GM19328 (cell line): ENCODE measurements around the gene COMMD10.
"Not testable (repeated sequence)": the region's sequence is repeated elsewhere in the genome, so short reads cannot be mapped to it uniquely, and the experiment has no call there.

Experiments used
- ATAC-seq: cut with Tn5 transposase; IDR thresholded peaks from one replicate; pipeline ENCODE4 v1.9.1; 2021; ENCODE audit warnings: mild to moderate bottlenecking, moderate library complexity; ENCODE audit not compliant: unreplicated experiment

COMMD10 gene

GRCh38 chr5:116084871-116085715, at the start of gene COMMD10:
COMMD10 (plus strand) TSS chr5:116085025.
- peak; percentile 84 for ATAC-seq

- no peak for ATAC-seq
Observed at GRCh38 chr5:116035123-116035522, 49.7 kb upstream of the COMMD10 start.

GRCh38 chr5:116037236-116037822, 47.5 kb upstream of the COMMD10 start:
- no peak for ATAC-seq

DNA sequence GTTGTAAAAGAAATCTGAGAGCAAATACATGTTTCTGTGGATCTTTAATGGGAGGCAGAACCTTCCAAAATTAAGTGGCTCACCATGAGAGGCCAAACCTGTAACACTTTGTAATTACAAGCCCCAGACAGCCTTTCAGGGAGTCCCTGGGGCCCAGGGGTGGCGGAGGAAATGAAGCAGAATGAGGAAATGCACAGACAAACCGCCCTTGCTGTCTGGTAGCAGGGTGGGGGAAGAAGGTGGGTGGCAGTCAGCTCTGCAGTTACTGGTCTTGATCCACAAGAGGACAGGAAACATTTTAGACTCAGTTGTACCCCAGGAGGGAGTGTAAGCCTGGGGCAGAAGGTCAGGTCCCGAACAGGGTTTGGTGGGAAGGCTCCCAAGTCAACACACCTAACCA, 46.0 kb upstream of the COMMD10 start:
- ATAC-seq: peak; percentile 79

- no peak for ATAC-seq
Observed at GRCh38 chr5:116042375-116042774, 42.5 kb upstream of the COMMD10 start.

GRCh38 chr5:116044073-116044472, 40.8 kb upstream of the COMMD10 start:
- no peak for ATAC-seq

DNA sequence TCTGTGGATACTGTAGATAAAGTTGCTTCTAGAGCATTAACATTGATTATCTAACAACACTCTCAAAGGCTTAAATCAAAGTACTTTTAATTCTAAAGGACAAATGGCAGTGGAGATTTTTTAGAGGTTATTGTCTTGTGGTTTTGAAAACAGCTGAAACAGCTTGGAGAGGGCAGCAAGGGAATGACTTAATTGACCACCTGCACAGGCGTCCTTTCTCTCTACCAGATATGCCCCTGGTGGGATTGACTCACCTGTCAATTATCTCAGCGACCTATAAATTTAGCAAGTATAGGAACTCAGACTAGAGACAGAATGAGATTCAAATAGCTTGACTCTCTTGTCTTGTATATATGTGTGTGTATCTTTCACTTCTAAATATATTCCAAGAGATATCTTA, 39.0 kb upstream of the COMMD10 start:
- no peak for ATAC-seq

DNA sequence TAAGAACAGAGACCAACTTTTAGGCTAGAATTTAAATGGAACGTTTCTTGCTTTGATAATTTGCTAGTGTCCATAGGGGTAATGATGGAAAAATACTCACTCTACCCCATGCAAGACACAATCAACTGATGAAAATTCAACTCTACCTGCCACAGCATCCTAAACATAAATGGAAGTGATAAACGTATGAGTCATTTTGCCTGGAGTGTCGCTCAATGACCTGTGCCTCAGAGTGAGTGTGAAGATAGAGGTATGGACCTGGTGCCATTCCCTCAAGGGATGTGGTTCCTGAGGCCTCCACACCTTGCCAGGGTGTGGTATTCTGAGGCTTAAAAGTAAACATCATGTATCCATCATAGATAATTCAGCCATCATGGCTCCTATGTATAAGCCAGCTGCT, 38.6 kb upstream of the COMMD10 start:
- ATAC-seq: no peak

DNA sequence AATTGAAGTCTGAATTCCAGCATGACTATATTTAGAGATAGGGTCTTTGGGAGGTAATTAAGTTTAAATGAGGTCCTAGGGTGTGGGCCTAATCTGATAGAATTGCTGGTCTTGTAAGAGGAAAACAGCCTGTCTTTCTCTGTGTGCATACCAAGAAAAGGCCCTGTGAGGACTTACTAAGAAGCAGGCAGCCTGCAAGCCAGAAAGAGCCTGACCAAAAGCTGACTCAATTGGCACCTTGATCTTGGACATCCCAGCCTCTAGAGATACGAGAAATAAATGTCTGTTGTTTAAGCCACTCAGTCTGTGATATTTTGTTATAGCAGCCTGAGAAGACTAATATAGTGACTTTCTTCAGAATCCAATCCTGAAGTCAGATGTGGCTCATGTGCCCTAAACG, 38.0 kb upstream of the COMMD10 start:
- ATAC-seq: no peak

DNA sequence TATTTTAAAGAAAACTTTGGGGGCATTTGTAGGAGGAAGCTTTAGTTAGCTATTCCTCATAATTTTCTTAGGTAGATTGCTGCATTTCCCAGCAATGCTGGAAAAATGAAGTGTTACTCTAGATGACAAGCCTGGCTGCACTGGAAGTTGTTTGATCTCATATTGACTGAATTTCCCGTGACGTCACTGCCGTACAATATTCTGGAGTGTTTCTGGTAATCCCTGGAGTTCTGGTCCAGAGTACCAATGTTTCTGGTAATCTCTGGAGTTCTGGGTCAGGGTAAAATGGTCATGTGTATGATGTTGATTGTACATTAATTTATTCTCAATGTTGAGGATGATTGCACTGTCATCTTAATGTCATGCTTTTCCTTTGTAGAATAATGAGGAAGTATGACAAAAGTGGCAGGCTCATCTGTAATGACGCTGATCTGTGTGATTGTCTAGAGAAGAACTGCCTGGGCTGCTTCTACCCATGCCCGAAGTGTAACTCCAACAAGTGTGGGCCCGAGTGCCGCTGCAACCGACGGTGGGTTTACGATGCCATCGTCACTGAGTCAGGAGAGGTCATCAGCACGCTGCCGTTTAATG, 26.4 kb upstream of the COMMD10 start:
- no peak for ATAC-seq

DNA sequence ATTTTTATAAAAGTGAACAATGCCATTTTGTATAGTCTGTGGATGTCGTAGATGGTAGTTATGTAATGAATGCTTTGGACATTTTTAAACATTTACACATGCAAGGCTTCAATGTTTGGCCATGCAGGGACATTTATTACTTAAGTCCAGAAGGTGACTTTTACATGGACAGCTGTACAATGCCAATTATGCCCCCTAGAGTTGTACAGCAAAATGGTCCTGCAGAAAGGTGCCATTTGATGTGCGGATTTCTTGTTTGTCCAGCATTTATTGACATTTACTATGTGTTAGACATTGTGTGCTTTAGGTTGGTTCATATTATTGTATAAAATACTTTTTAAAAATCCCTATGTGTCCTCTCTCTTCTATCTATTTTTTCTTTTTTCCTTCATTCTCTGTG, 22.5 kb upstream of the COMMD10 start:
- no peak for ATAC-seq

DNA sequence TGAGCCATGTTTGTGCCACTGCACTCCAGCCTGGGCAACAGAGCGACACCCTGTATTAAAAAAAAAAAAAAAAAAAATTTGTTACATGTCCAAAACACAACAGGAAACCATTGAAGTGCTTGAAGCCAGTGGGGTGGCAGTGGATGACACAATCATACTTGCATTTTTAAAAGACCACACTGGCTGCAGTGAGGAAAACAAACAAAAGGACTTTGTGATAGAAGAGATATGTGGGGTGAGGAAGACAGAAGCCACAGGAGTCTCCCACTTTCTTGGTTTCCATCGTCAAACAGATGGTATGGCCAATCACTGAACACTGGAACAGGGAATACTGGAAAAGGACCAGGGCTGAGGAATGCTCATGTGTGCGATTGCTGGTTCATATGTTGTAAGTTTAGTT, 20.9 kb upstream of the COMMD10 start:
- no peak for ATAC-seq

GRCh38 chr5:116068028-116068632, 16.7 kb upstream of the COMMD10 start:
- no peak for ATAC-seq

- no peak for ATAC-seq
Observed at GRCh38 chr5:116071211-116071610, 13.6 kb upstream of the COMMD10 start.

- ATAC-seq: no peak
Observed at GRCh38 chr5:116075191-116075831, 9.5 kb upstream of the COMMD10 start.

GRCh38 chr5:116076496-116076895, 8.3 kb upstream of the COMMD10 start:
- peak; percentile 97 for ATAC-seq

GRCh38 chr5:116078199-116078598, 6.6 kb upstream of the COMMD10 start:
- ATAC-seq: no peak

DNA sequence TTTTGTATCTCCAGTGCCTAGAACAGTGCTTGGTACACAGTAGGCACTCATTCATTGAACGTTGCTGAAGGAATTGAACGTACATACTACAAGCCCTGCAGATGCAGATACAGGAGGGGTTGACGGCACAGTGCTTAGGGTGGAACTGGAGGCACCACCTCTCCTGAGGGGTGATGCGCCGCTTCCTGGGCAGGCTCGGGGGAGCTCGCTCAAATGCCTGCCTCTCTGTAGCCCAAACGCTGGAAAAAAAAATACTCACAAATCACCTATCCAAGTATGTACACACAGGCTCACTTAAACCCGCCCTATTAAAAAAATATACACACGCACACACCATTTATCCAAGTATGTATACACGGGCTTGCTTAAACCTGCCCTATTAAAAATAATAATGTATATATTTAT, 536 bp upstream of the COMMD10 start:
- peak; percentile 31 for ATAC-seq

DNA sequence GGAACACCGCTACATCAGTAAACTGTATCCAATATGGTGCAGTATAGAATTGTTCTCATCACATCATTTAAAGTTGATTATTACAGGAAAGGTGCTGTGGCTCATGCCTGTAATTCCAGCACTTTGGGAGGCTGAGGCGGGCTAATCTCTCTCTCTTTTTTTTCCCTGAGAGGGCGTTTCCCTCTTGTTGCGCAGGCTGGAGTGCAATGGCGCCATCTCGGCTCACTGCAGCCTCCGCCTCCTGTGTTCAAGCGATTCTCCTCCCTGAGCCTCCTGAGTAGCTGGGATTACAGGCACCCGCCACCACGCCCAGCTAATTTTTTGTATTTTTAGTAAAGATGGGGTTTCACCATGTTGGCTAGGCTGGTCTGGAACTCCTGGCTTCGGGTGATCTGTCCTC, 1.5 kb downstream of the COMMD10 start:
- not testable (repeated sequence) for ATAC-seq

GRCh38 chr5:116088062-116088461, 3.2 kb downstream of the COMMD10 start:
- no peak for ATAC-seq

DNA sequence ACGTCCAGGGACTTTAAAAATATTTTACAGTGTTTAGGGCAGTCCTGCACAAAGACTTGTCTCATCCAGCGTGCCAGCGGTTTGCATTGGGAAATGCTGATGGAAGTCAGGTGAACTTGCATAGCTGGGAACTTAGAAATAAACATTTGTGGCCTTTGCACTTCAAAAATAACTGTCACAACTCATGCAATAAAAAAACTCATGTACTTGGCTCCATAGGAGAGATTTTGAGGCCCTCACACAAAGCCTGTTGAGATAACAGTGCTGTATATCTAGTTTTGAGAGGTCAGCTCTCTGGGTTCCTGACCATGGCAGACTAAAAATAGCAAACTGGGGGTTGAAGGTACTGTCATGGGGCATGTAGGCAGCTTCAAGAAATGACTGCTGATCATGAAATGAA, 5.5 kb downstream of the COMMD10 start:
- no peak for ATAC-seq
